ENCODE results near the gene OR4D10.

Gene OR4D10

GRCh38 chr11:59528711-59529110 lies 55.6 kb downstream of the OR4D10 start:
- no peak for DNase-seq (ENCODE audit: low spot score)

Data from SW480 (cell line).